ENCODE data around the gene NFKB1.

NFKB1 gene

GRCh38 chr4:102586002-102586643 is 85.0 kb downstream of the NFKB1 start:
- peaks cover 12% of the 10 kb centered on the region for H3K36me3 ChIP-seq
- DNase-seq: no peak

GRCh38 chr4:102586644-102587021 is 85.5 kb downstream of the NFKB1 start:
- no peak for DNase-seq
- TF ChIP-seq CTCF (IDR thresholded peaks at IDR 0.05; ENCODE audit: low read depth, low read length): no peak
- no peaks in the 10 kb centered on the region for H3K4me1 ChIP-seq
- no peaks in the 10 kb centered on the region for H3K27me3 ChIP-seq
- H3K36me3 ChIP-seq: peaks cover 12% of the 10 kb centered on the region
- no peaks in the 10 kb centered on the region for H3K9me3 ChIP-seq
- H3K4me3 ChIP-seq (ENCODE audit: low read depth, low read length): no peak overlapping the region

More at GRCh38 chr4:102586002-102586643, 85.0 kb downstream of the NFKB1 start:
- Histone ChIP-seq H3K4me3 (ENCODE audit: low read depth, low read length) (no peak overlapping the region), H3K4me1 (no peaks in the 10 kb centered on the region), H3K9me3 (no peaks in the 10 kb centered on the region), H3K27me3 (no peaks in the 10 kb centered on the region)
- no peak for TF ChIP-seq CTCF (IDR thresholded peaks at IDR 0.05; ENCODE audit: low read depth, low read length)

GRCh38 chr4:102589743-102590142 is 88.6 kb downstream of the NFKB1 start:
- TF ChIP-seq CTCF (IDR thresholded peaks at IDR 0.05; ENCODE audit: low read depth, low read length): no peak
- no peak for DNase-seq
- no peaks in the 10 kb centered on the region for H3K27me3 ChIP-seq
- no peak overlapping the region for H3K4me3 ChIP-seq (ENCODE audit: low read depth, low read length)
- no peaks in the 10 kb centered on the region for H3K4me1 ChIP-seq
- no peaks in the 10 kb centered on the region for H3K9me3 ChIP-seq
- peaks cover 4% of the 10 kb centered on the region; the same call in 1 of the 2 replicates for H3K36me3 ChIP-seq

GRCh38 chr4:102592256-102592655 is 91.1 kb downstream of the NFKB1 start:
- Histone ChIP-seq H3K4me3 (ENCODE audit: low read depth, low read length) (no peak overlapping the region), H3K36me3 (peaks cover 11% of the 10 kb centered on the region), H3K27me3 (no peaks in the 10 kb centered on the region), H3K9me3 (no peaks in the 10 kb centered on the region), H3K4me1 (no peaks in the 10 kb centered on the region)
- no peak for DNase-seq
- no peak for TF ChIP-seq CTCF (IDR thresholded peaks at IDR 0.05; ENCODE audit: low read depth, low read length)

GRCh38 chr4:102593147-102593546 is 92.0 kb downstream of the NFKB1 start:
- Histone ChIP-seq H3K4me1 (no peaks in the 10 kb centered on the region), H3K4me3 (ENCODE audit: low read depth, low read length) (no peak overlapping the region), H3K27me3 (no peaks in the 10 kb centered on the region), H3K9me3 (no peaks in the 10 kb centered on the region), H3K36me3 (peaks cover 14% of the 10 kb centered on the region)
- TF ChIP-seq CTCF (IDR thresholded peaks at IDR 0.05; ENCODE audit: low read depth, low read length): no peak
- DNase-seq: no peak

GRCh38 chr4:102594000-102594399 is 92.8 kb downstream of the NFKB1 start:
- H3K4me3 ChIP-seq (ENCODE audit: low read depth, low read length): no peak overlapping the region
- no peaks in the 10 kb centered on the region for H3K27me3 ChIP-seq
- H3K9me3 ChIP-seq: no peaks in the 10 kb centered on the region
- H3K36me3 ChIP-seq: peaks cover 14% of the 10 kb centered on the region
- DNase-seq: no peak
- no peak for TF ChIP-seq CTCF (IDR thresholded peaks at IDR 0.05; ENCODE audit: low read depth, low read length)
- no peaks in the 10 kb centered on the region for H3K4me1 ChIP-seq

All from BE2C (cell line).